PC-3 (cell line): ENCODE data around the gene C1QTNF5.

Experiments used
- EZH2 ChIP-seq: fragments of 300-600 bp; sonication (generic); IDR thresholded peaks from one replicate; pipeline ENCODE4 v1.6.1; 2017; ENCODE audit warnings: antibody characterized with exemption, mild to moderate bottlenecking, low read length; ENCODE audit not compliant: unreplicated experiment
- TF ChIP-seq, protein P1 (sequence below): fragments of 300-600 bp; sonication (generic); conservative IDR thresholded peaks from 2 replicates; pipeline ENCODE4 v1.5.1; 2017; ENCODE audit warnings: antibody characterized with exemption, low read depth, mild to moderate bottlenecking, low read length

DNA sequence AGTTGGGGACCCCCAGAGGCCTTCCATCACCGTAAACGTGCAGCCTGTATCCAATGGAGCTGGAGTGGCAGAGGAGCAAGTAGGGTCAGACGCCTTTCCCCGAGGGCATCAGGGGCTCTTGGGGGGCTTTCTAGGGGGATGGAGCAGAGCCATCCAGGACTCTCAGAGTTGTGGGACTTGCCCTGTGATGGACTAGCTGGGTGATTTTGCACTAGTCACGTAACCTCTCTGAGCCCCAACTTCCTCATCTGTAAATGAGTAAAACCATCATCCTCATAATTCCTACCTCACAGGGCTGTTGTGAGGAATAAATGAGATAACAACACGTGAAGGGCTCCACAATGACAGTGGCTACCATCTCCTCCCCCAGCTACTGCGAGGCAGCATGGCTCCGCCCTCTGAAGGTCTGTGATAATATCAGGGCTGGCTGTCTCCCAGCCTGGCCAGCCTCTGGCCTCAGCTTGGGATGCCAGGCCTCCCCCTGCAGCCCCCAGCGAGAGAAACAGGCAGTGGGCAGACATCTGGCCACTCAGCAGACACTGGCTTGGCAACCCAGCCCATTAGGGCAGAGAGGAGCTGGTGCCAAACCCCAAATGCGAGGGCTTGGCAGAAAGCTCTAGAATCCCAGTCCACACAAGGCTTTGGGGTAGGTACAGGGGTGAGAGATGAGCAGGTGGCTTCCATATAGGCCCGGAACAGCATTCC lies 34.1 kb upstream of the C1QTNF5 start:
- TF ChIP-seq, protein P1, sequence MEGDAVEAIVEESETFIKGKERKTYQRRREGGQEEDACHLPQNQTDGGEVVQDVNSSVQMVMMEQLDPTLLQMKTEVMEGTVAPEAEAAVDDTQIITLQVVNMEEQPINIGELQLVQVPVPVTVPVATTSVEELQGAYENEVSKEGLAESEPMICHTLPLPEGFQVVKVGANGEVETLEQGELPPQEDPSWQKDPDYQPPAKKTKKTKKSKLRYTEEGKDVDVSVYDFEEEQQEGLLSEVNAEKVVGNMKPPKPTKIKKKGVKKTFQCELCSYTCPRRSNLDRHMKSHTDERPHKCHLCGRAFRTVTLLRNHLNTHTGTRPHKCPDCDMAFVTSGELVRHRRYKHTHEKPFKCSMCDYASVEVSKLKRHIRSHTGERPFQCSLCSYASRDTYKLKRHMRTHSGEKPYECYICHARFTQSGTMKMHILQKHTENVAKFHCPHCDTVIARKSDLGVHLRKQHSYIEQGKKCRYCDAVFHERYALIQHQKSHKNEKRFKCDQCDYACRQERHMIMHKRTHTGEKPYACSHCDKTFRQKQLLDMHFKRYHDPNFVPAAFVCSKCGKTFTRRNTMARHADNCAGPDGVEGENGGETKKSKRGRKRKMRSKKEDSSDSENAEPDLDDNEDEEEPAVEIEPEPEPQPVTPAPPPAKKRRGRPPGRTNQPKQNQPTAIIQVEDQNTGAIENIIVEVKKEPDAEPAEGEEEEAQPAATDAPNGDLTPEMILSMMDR, result no peak
- TF ChIP-seq EZH2, result no peak
